HuH-7.5 (cell line): Measurements from ENCODE around the gene SEC31B.

Experiments
- DNase-seq: peaks from one replicate; pipeline ENCODE4 v3.0.0; 2011; ENCODE audit warnings: low spot score

Gene SEC31B

GRCh38 chr10:100528123-100528886, 8.6 kb upstream of the SEC31B start:
- no peak for DNase-seq

- DNase-seq: no peak
These were observed 5.0 kb upstream of the SEC31B start for GRCh38 chr10:100524638-100525037.

- DNase-seq: no peak
These were observed 4.5 kb upstream of the SEC31B start for GRCh38 chr10:100524206-100524605.

GRCh38 chr10:100522945-100523344, 3.3 kb upstream of the SEC31B start:
- no peak for DNase-seq

- no peak for DNase-seq
These were observed 2.6 kb upstream of the SEC31B start for GRCh38 chr10:100522107-100522801.

GRCh38 chr10:100520811-100521210, 1.1 kb upstream of the SEC31B start:
- no peak for DNase-seq

- peak; percentile 69 for DNase-seq
These were observed 860 bp downstream of the SEC31B start for GRCh38 chr10:100518761-100519241.

GRCh38 chr10:100516847-100517246, 2.8 kb downstream of the SEC31B start:
- peak; percentile 64 for DNase-seq

- DNase-seq: no peak
These were observed 4.0 kb downstream of the SEC31B start for GRCh38 chr10:100515612-100516011.

GRCh38 chr10:100510533-100511308, 8.9 kb downstream of the SEC31B start:
- no peak for DNase-seq

- DNase-seq: no peak
These were observed 10.3 kb downstream of the SEC31B start for GRCh38 chr10:100509241-100509840.

- DNase-seq: peak; percentile 46
These were observed 10.9 kb downstream of the SEC31B start for GRCh38 chr10:100508691-100509150.

GRCh38 chr10:100508266-100508665, 11.4 kb downstream of the SEC31B start:
- no peak for DNase-seq

- DNase-seq: no peak
These were observed 12.3 kb downstream of the SEC31B start for GRCh38 chr10:100507357-100507732.

- DNase-seq: no peak
These were observed 12.9 kb downstream of the SEC31B start for GRCh38 chr10:100506596-100507356.

- DNase-seq: no peak
These were observed 14.5 kb downstream of the SEC31B start for GRCh38 chr10:100505164-100505563.

GRCh38 chr10:100504096-100504495, 15.6 kb downstream of the SEC31B start:
- no peak for DNase-seq

GRCh38 chr10:100502926-100503494, 16.7 kb downstream of the SEC31B start:
- DNase-seq: no peak

- DNase-seq: no peak
These were observed 18.2 kb downstream of the SEC31B start for GRCh38 chr10:100501423-100501822.

GRCh38 chr10:100498059-100498458, 21.6 kb downstream of the SEC31B start:
- no peak for DNase-seq

GRCh38 chr10:100496567-100496966, 23.1 kb downstream of the SEC31B start:
- DNase-seq: no peak
